Smooth muscle cell (in vitro differentiated cells): ENCODE measurements around the gene TRIM54. TPM values are rescaled to one million over a fixed set of nuclear protein-coding genes. Genes with fewer than 3 reads are reported as not detected.

Experiments
- DNase-seq: peaks from one replicate; lab custom pipeline; 2025; ENCODE audit not compliant: unreplicated experiment; lab: John Stamatoyannopoulos, UW
- H2AFZ ChIP-seq: fragments of 200-600 bp; sonication (generic); 2 replicates; pipeline ENCODE4 v1.6.0; 2016; ENCODE audit warnings: antibody characterized with exemption, low read depth, mild to moderate bottlenecking
- H3F3A ChIP-seq: fragments of 200-600 bp; sonication (generic); 2 replicates; pipeline ENCODE4 v1.6.0; 2017; ENCODE audit warnings: antibody characterized with exemption, low read depth
- H3K27ac ChIP-seq: fragments of 200-600 bp; sonication (generic); 2 replicates; pipeline ENCODE4 v1.5.1; 2016; ENCODE audit warnings: low read depth, mild to moderate bottlenecking
- H3K27me3 ChIP-seq: fragments of 200-600 bp; sonication (generic); 2 replicates; pipeline ENCODE4 v1.6.1; 2016; ENCODE audit warnings: low read depth, mild to moderate bottlenecking
- H3K36me3 ChIP-seq: fragments of 200-600 bp; sonication (generic); 2 replicates; pipeline ENCODE4 v1.5.1; 2016; ENCODE audit warnings: low read depth
- H3K4me1 ChIP-seq: fragments of 200-600 bp; sonication (generic); 2 replicates; pipeline ENCODE4 v1.5.1; 2016; ENCODE audit warnings: low read depth
- H3K4me2 ChIP-seq: fragments of 200-600 bp; sonication (generic); 2 replicates; pipeline ENCODE4 v1.6.0; 2016; ENCODE audit warnings: mild to moderate bottlenecking
- H3K4me3 ChIP-seq: fragments of 200-600 bp; sonication (generic); 2 replicates; pipeline ENCODE4 v1.5.1; 2016; ENCODE audit warnings: mild to moderate bottlenecking
- H3K79me2 ChIP-seq: fragments of 200-600 bp; sonication (generic); 2 replicates; pipeline ENCODE4 v1.6.0; 2016; ENCODE audit warnings: low read depth, mild to moderate bottlenecking
- H3K9ac ChIP-seq: fragments of 200-600 bp; sonication (generic); 2 replicates; pipeline ENCODE4 v1.6.0; 2016; ENCODE audit warnings: low read depth
- H3K9me3 ChIP-seq: fragments of 200-600 bp; sonication (generic); replicated peaks from 2 replicates; pipeline ENCODE4 v1.5.1; 2016; ENCODE audit warnings: low read depth
- H4K20me1 ChIP-seq: fragments of 200-600 bp; sonication (generic); 2 replicates; pipeline ENCODE4 v1.6.0; 2016; ENCODE audit warnings: low read depth
- WGBS: methylation state at CpG from one replicate; pipeline ENCODE4 v1.1.7; 2016; ENCODE audit warnings: low lambda C conversion rate; 5-methylcytosine and 5-hydroxymethylcytosine counted together
- polyA plus RNA-seq: library from polyadenylated mRNA; unstranded; fragments of >200 nt; fragmentation: Nextera tagmentation; extraction: Ambion mirVana; gene quantifications from 2 replicates; pipeline ENCODE4 v1.2.1, GENCODE V29; 2016
- total RNA-seq: library from RNA; depleted of rRNA; stranded (reverse); fragments of >200 nt; gene quantifications from 2 replicates; pipeline ENCODE4 v1.2.3, GENCODE V29; 2014
- TF ChIP-seq, protein P1 (sequence below): fragments of 200-600 bp; sonication (generic); IDR thresholded peaks from 2 replicates; pipeline ENCODE4 v1.5.1; 2017; ENCODE audit warnings: borderline replicate concordance, mild to moderate bottlenecking, antibody characterized with exemption; ENCODE audit not compliant: insufficient read depth, poor library complexity, severe bottlenecking

Gene TRIM54
- total and polyA plus RNA-seq, 2 experiments from 2014 or later: 0.22 TPM; not detected in 1

- no peak for DNase-seq
Measured at GRCh38 chr2:27356056-27356381, 73.8 kb downstream of the TRIM54 start.

GRCh38 chr2:27356382-27357181 is 74.4 kb downstream of the TRIM54 start, which contains the start of gene GTF3C2:
Gene GTF3C2, minus strand, starts transcription at chr2:27356764. Its CDS starts 13,210 bp downstream, at chr2:27343554.
- peaks cover 27% of the 10 kb centered on the region for H3K4me1 ChIP-seq
- peak within 1 kb of the TSS; percentile 83 for H2AFZ ChIP-seq
- peak; percentile 86 for DNase-seq
- H3F3A ChIP-seq: peaks cover 16% of the 10 kb centered on the region
- peak within 1 kb of the TSS; percentile 75 for H3K4me3 ChIP-seq
- TF ChIP-seq, protein P1, sequence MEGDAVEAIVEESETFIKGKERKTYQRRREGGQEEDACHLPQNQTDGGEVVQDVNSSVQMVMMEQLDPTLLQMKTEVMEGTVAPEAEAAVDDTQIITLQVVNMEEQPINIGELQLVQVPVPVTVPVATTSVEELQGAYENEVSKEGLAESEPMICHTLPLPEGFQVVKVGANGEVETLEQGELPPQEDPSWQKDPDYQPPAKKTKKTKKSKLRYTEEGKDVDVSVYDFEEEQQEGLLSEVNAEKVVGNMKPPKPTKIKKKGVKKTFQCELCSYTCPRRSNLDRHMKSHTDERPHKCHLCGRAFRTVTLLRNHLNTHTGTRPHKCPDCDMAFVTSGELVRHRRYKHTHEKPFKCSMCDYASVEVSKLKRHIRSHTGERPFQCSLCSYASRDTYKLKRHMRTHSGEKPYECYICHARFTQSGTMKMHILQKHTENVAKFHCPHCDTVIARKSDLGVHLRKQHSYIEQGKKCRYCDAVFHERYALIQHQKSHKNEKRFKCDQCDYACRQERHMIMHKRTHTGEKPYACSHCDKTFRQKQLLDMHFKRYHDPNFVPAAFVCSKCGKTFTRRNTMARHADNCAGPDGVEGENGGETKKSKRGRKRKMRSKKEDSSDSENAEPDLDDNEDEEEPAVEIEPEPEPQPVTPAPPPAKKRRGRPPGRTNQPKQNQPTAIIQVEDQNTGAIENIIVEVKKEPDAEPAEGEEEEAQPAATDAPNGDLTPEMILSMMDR: no peak
- H3K9ac ChIP-seq: peak within 1 kb of the TSS; percentile 91
- H3K36me3 ChIP-seq: no peaks in the 10 kb centered on the region
- no peaks in the 10 kb centered on the region for H3K27me3 ChIP-seq
- peaks cover 53% of the 10 kb centered on the region for H3K79me2 ChIP-seq
- H3K4me2 ChIP-seq: peak within 1 kb of the TSS; percentile 89
- H3K27ac ChIP-seq: peak within 1 kb of the TSS; percentile 93
- WGBS: 1% methylated on average over 67 of the region's 67 CpGs
- H4K20me1 ChIP-seq: peaks cover 31% of the 10 kb centered on the region
- H3K9me3 ChIP-seq: no peaks in the 10 kb centered on the region

More at GRCh38 chr2:27356056-27356381, 73.8 kb downstream of the TRIM54 start:
- H3K79me2 ChIP-seq: peaks cover 59% of the 10 kb centered on the region
- H2AFZ ChIP-seq: peak overlapping the region; percentile 83
- peak overlapping the region; percentile 91 for H3K9ac ChIP-seq
- peak overlapping the region; percentile 89 for H3K4me2 ChIP-seq
- H3F3A ChIP-seq: peaks cover 16% of the 10 kb centered on the region
- H3K9me3 ChIP-seq: no peaks in the 10 kb centered on the region
- WGBS: 3% methylated on average over 12 of the region's 12 CpGs
- peak overlapping the region; percentile 75 for H3K4me3 ChIP-seq
- H3K27ac ChIP-seq: peak overlapping the region; percentile 93
- H3K27me3 ChIP-seq: no peaks in the 10 kb centered on the region
- H4K20me1 ChIP-seq: peaks cover 36% of the 10 kb centered on the region
- H3K4me1 ChIP-seq: peaks cover 27% of the 10 kb centered on the region
- TF ChIP-seq, protein P1: no peak
- H3K36me3 ChIP-seq: no peaks in the 10 kb centered on the region

Other genes with a start within 250 kb of the TRIM54 start
- gene TMEM214, start 249.5 kb upstream of the TRIM54 start, total RNA-seq: 67.7 and 79.6 TPM in 2 replicates
- gene TMEM214, start 249.5 kb upstream of the TRIM54 start, polyA plus RNA-seq: 94.9 and 99.7 TPM in 2 replicates
- 10.9 and 13.7 TPM in 2 replicates for gene AGBL5, start 230.8 kb upstream of the TRIM54 start, total RNA-seq
- gene AGBL5, start 230.8 kb upstream of the TRIM54 start, polyA plus RNA-seq: 17.1 and 20.0 TPM in 2 replicates
- 529 and 848 TPM in 2 replicates for gene OST4, start 210.8 kb upstream of the TRIM54 start, total RNA-seq
- 1,164 and 1,292 TPM in 2 replicates for gene OST4, start 210.8 kb upstream of the TRIM54 start, polyA plus RNA-seq
- 111 and 131 TPM in 2 replicates for gene EMILIN1, start 203.8 kb upstream of the TRIM54 start, total RNA-seq
- 330 and 518 TPM in 2 replicates for gene EMILIN1, start 203.8 kb upstream of the TRIM54 start, polyA plus RNA-seq
- gene KHK, start 195.7 kb upstream of the TRIM54 start, total RNA-seq: 0.27 and 0.94 TPM in 2 replicates
- gene KHK, start 195.7 kb upstream of the TRIM54 start, polyA plus RNA-seq: 1.6 and 2.1 TPM in 2 replicates
- 0.27 TPM in 1 of 2 replicates, not detected in the other for gene CGREF1, start 163.3 kb upstream of the TRIM54 start, total RNA-seq
- gene CGREF1, start 163.3 kb upstream of the TRIM54 start, polyA plus RNA-seq: 0.85 and 0.97 TPM in 2 replicates
- gene ABHD1, start 158.6 kb upstream of the TRIM54 start, total RNA-seq: not detected in 2 replicates
- 0.13 TPM in 1 of 2 replicates, not detected in the other for gene ABHD1, start 158.6 kb upstream of the TRIM54 start, polyA plus RNA-seq
- gene PREB, start 147.8 kb upstream of the TRIM54 start, total RNA-seq: 44.9 and 53.2 TPM in 2 replicates
- gene PREB, start 147.8 kb upstream of the TRIM54 start, polyA plus RNA-seq: 62.6 and 78.5 TPM in 2 replicates
- gene PRR30, start 143.0 kb upstream of the TRIM54 start, total RNA-seq: not detected in 2 replicates
- gene PRR30, start 143.0 kb upstream of the TRIM54 start, polyA plus RNA-seq: not detected in 2 replicates
- gene TCF23, start 133.4 kb upstream of the TRIM54 start, total RNA-seq: not detected in 2 replicates
- gene TCF23, start 133.4 kb upstream of the TRIM54 start, polyA plus RNA-seq: not detected in 2 replicates
- gene ATRAID, start 70.4 kb upstream of the TRIM54 start, total RNA-seq: 233 and 243 TPM in 2 replicates
- 319 and 335 TPM in 2 replicates for gene ATRAID, start 70.4 kb upstream of the TRIM54 start, polyA plus RNA-seq
- 32.3 and 49.8 TPM in 2 replicates for gene SLC5A6, start 70.2 kb upstream of the TRIM54 start, total RNA-seq
- 25.7 and 35.8 TPM in 2 replicates for gene SLC5A6, start 70.2 kb upstream of the TRIM54 start, polyA plus RNA-seq
- gene CAD, start 65.1 kb upstream of the TRIM54 start, total RNA-seq: 20.3 and 20.4 TPM in 2 replicates
- 32.4 and 34.3 TPM in 2 replicates for gene CAD, start 65.1 kb upstream of the TRIM54 start, polyA plus RNA-seq
- not detected in 2 replicates for gene SLC30A3, start 19.4 kb upstream of the TRIM54 start, total RNA-seq
- gene SLC30A3, start 19.4 kb upstream of the TRIM54 start, polyA plus RNA-seq: 0.17 TPM in 1 of 2 replicates, not detected in the other
- not detected in 2 replicates for gene DNAJC5G, start 7.0 kb upstream of the TRIM54 start, total RNA-seq
- gene DNAJC5G, start 7.0 kb upstream of the TRIM54 start, polyA plus RNA-seq: not detected in 2 replicates
- gene UCN, start 26.0 kb downstream of the TRIM54 start, total RNA-seq: 0.36 and 0.54 TPM in 2 replicates
- gene UCN, start 26.0 kb downstream of the TRIM54 start, polyA plus RNA-seq: 2.7 and 3.6 TPM in 2 replicates
- gene MPV17, start 40.7 kb downstream of the TRIM54 start, total RNA-seq: 87.1 and 114 TPM in 2 replicates
- gene MPV17, start 40.7 kb downstream of the TRIM54 start, polyA plus RNA-seq: 117 and 128 TPM in 2 replicates
- 37.7 and 42.3 TPM in 2 replicates for gene GTF3C2, start 74.3 kb downstream of the TRIM54 start, total RNA-seq
- 40.3 and 53.8 TPM in 2 replicates for gene GTF3C2, start 74.3 kb downstream of the TRIM54 start, polyA plus RNA-seq
- 30.6 and 36.4 TPM in 2 replicates for gene EIF2B4, start 87.9 kb downstream of the TRIM54 start, total RNA-seq
- 70.2 and 80.0 TPM in 2 replicates for gene EIF2B4, start 87.9 kb downstream of the TRIM54 start, polyA plus RNA-seq
- 84.5 and 88.4 TPM in 2 replicates for gene SNX17, start 88.2 kb downstream of the TRIM54 start, total RNA-seq
- gene SNX17, start 88.2 kb downstream of the TRIM54 start, polyA plus RNA-seq: 128 and 155 TPM in 2 replicates
- 6.5 and 7.6 TPM in 2 replicates for gene ZNF513, start 98.3 kb downstream of the TRIM54 start, total RNA-seq
- 15.7 and 21.3 TPM in 2 replicates for gene ZNF513, start 98.3 kb downstream of the TRIM54 start, polyA plus RNA-seq
- 30.2 and 32.8 TPM in 2 replicates for gene PPM1G, start 127.2 kb downstream of the TRIM54 start, total RNA-seq
- 48.7 and 60.0 TPM in 2 replicates for gene PPM1G, start 127.2 kb downstream of the TRIM54 start, polyA plus RNA-seq
- 134 and 145 TPM in 2 replicates for gene NRBP1, start 146.2 kb downstream of the TRIM54 start, total RNA-seq
- 195 and 197 TPM in 2 replicates for gene NRBP1, start 146.2 kb downstream of the TRIM54 start, polyA plus RNA-seq
- gene KRTCAP3, start 160.0 kb downstream of the TRIM54 start, total RNA-seq: 1.7 and 2.9 TPM in 2 replicates
- 3.2 and 9.2 TPM in 2 replicates for gene KRTCAP3, start 160.0 kb downstream of the TRIM54 start, polyA plus RNA-seq
- 17.4 and 26.3 TPM in 2 replicates for gene IFT172, start 207.3 kb downstream of the TRIM54 start, total RNA-seq
- 12.5 and 22.2 TPM in 2 replicates for gene IFT172, start 207.3 kb downstream of the TRIM54 start, polyA plus RNA-seq
- 6.7 and 8.8 TPM in 2 replicates for gene FNDC4, start 212.8 kb downstream of the TRIM54 start, total RNA-seq
- gene FNDC4, start 212.8 kb downstream of the TRIM54 start, polyA plus RNA-seq: 20.3 and 24.1 TPM in 2 replicates
- gene GCKR, start 214.4 kb downstream of the TRIM54 start, total RNA-seq: not detected in 2 replicates
- 0.48 and 0.70 TPM in 2 replicates for gene GCKR, start 214.4 kb downstream of the TRIM54 start, polyA plus RNA-seq